NB4 (cell line): ENCODE results near the gene BBS7.

Source experiments
- CTCF ChIP-seq: IDR thresholded peaks from one replicate; pipeline ENCODE4 v1.5.1; 2012; ENCODE audit warnings: low read depth, low read length
- MAX ChIP-seq: IDR thresholded peaks from 2 replicates; pipeline ENCODE4 v1.6.1; 2011; ENCODE audit warnings: low read depth, low read length
- MYC ChIP-seq: IDR thresholded peaks from 2 replicates; pipeline ENCODE4 v1.6.1; 2011; ENCODE audit warnings: low read depth, low read length
- POLR2A ChIP-seq: IDR thresholded peaks from 2 replicates; pipeline ENCODE4 v1.6.1; 2011; ENCODE audit warnings: mild to moderate bottlenecking; ENCODE audit not compliant: insufficient read length; ENCODE audit errors: extremely low read depth

- TF ChIP-seq POLR2A (no peak), CTCF (peak; percentile 55), MAX (no peak), MYC (no peak)
These were observed 30.1 kb upstream of the BBS7 start for GRCh38 chr4:121900132-121900983.
